IPS-NIHi11 (cell line): ENCODE data around the gene MYO7B.

Experiments used
- DNase-seq: peaks from one replicate; pipeline ENCODE4 v3.0.0; 2012; ENCODE audit warnings: mixed read lengths, low spot score

Gene MYO7B

DNA sequence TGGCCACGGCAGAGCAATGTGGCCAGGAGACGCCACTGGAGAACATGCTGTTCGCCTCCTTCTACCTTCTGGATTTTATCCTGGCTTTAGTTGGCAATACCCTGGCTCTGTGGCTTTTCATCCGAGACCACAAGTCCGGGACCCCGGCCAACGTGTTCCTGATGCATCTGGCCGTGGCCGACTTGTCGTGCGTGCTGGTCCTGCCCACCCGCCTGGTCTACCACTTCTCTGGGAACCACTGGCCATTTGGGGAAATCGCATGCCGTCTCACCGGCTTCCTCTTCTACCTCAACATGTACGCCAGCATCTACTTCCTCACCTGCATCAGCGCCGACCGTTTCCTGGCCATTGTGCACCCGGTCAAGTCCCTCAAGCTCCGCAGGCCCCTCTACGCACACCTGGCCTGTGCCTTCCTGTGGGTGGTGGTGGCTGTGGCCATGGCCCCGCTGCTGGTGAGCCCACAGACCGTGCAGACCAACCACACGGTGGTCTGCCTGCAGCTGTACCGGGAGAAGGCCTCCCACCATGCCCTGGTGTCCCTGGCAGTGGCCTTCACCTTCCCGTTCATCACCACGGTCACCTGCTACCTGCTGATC, 115.4 kb downstream of the MYO7B start:
- DNase-seq, result no peak

DNA sequence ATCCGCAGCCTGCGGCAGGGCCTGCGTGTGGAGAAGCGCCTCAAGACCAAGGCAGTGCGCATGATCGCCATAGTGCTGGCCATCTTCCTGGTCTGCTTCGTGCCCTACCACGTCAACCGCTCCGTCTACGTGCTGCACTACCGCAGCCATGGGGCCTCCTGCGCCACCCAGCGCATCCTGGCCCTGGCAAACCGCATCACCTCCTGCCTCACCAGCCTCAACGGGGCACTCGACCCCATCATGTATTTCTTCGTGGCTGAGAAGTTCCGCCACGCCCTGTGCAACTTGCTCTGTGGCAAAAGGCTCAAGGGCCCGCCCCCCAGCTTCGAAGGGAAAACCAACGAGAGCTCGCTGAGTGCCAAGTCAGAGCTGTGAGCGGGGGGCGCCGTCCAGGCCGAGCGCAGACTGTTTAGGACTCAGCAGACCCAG, 115.9 kb downstream of the MYO7B start:
- DNase-seq, result no peak

DNA sequence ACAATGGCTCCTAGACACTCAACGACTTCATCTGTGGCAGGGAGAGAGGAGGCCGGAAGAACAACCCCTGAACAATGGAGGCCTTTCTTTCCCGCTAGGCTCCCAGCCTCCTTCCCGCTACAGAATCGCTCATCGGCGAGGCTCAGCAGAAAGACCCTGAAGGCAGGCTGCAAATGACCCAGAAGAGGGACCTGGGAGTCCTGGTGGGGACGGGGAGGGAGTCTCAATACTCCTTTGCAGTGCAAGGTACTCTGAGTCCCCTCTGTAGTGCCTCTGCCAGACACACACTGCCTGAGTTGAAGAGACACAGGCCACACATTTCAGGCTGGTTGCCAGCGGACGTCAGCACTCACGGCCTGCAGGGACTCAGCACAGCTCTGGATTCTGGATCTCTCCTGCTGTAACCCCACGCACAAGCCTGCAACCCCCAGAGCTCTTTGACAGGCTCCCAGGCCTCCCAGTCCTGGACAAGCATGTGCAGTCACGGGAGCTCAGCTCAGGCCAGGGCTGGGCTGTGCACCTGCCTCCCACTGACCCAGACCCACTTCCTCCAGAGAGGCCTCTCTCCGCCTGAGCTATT, 116.6 kb downstream of the MYO7B start:
- DNase-seq, result no peak

DNA sequence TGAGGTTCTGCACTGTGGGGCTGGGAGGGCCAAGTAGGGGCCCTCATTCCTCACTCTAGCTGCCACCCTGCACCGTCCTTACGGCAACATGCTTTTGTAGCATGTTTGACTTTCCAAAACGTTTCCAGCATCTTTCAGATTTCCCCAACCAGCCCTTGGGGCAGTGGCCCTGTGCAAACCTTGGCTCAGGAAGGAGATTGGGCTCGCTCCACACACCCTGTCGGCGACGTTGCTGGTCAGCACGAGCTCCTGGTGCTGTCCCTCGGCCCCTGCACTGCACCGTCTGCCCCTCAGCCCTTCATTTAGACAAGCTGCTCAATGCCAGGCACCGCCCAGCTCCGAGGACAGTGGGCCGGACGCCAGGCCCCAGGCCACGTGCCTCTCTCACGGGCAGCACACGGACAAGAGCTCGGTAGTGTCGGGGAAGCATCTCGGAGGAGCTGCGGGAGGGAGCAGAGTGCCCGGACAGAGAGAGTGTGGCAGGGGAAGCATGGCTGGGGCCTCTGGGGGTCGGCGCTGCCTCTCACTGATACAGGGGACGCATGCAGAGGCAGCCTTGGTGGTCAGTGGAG, 117.4 kb downstream of the MYO7B start:
- DNase-seq, result no peak

DNA sequence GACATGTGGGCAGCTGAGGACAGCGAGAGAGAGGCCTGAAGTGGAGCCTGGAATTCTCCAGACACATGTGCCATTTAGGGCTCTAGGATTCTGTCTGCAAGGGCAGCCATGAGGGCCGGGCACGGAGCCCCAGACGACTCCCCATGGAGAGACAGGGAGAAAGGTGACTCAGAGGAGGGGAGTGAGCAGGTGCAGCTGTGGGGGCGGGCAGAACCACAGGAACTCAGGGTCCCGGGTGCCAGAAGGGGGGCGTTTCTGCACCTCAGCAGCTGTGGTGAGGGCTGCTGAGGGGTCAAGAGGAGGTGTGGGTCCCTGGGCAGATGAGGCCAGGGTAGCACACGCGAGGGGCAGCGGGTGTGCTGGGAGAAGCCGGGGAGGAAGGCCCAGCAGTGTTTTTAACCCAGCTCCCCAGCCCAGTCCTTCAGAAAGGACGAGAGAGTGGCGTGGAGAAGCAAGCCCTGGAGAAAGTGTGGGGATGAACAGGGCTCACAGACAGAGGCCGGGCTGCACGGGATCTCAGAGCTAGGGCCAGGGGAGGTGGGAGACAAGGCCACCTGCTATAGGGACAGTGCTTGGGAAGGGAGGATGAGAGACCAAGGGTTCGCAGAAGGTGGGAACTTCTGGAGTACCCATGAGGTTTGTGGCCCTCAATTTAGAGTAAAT, 118.1 kb downstream of the MYO7B start:
- DNase-seq, result no peak

DNA sequence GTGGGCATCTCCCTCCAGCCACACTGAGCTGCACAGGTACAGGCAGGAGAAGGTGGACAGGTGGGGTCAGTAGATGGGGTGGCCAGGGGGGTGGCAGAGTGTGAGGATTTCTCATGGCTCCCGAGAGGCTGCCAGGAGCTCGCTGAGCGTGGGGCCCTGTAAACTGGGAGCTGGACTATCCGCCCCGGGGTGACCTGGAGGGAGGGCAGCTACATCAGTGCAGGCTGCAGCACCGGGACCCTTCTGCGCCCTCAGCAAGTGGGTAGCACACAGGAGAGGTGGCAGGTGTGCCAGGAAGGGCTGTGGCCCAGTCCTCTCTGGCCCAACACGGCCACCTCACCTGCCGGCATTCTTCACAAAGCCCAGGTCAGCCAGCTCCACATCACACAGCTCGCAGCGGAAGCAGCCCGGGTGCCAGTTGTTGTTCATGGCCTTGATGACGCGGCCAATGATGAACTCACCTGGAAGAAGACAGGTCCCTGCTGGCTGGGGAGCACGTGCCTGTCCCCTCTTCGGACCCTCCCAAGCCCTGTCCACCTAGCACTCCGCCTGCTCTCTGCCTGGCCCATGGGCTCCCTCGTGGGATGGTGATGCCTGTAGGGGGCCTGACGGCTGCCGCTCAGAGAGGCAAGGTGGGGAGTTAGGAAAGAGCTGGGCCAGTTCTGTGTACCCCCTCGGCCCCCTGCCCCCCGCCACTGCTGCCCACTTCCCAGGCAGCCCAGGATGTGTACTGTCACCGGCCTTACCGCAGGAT, 118.8 kb downstream of the MYO7B start:
- DNase-seq, result no peak

DNA sequence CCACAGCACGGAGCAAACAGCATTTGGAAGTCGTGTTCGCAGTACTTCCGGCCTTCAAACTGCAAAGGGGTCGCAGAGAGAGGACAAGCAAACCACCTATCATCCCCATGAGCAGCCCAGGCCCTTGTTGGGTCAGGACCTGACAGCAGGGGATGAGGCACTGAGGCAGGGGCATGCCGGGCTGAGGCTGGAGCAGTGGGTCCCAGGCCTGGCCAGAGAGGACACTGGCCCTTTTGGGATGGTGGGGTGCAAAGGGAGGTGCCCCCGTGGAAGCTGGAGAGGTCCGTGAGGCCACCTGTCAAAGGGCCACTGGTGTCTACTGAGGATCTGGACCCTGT, 119.3 kb downstream of the MYO7B start:
- no peak for DNase-seq

DNA sequence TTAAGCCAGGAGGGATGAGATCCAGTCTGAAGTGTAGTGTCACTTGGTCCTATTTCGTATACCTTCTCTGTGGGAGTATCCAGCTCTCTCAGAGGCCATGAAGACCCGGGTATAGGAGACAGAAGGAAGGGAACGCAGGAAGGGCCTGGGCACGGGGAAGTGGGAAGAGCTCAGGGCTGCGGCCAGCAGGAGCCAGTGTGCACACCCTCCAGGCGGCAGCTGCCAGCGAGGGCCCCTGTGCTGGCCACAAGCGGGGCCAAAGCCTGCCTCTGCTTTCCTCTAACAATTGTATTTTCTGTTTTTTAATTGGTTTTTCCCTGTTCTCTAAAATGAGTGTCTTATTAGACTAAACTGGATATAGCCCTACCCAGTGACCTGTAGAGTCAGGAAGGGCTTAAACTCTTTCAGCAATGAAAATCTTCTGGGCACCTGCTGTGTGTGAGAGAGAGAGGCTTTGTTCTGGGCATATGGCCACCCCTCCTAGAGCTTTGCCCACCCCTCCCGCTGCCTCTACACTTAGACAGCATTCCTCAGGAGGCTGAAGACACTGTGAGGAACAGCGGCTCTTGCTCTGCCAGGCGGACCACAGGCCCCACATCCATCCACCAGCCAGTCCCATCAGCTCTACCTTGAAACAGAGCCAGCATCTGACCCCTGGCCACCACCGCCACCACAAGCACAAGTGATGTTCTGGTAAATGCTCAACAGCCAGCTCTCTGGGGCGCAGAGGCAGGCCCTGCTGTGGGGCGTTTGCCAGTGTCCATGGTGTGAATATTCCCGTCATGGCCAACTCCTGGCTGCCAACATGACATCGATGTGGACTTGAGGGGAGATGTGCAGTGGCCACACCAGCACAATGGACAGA, 120.0 kb downstream of the MYO7B start:
- no peak for DNase-seq

DNA sequence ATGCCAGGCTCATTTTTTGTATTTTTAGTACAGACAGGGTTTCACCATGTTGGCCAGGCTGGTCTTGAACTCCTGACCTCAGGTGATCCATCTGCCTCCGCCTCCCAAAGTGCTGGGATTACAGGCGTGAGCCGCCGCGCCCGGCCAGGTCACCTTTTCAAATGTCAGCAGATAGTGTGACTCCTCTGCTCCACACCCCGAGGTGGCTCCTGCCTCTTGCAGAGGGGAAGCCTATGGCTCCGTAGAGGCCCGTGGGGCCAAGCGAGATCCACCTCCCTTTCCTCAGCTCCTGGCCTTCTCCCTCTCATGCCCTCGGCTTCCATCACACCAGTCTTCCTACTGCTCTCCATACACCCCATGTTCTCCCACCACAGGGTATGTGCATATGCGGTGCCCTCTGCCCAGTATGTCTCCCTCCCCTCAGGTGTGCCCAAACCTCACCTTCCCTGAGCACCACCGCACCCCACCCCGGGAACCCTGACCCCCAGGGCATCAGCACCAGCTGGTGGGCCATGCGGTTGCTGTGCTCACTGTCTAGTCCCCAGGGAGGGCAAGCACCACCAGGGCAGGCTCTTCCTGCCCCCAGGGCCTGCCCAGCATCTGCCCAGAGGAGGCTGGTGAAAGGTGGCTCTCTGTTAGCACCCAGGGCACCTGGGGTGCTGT, 121.2 kb downstream of the MYO7B start:
- no peak for DNase-seq

DNA sequence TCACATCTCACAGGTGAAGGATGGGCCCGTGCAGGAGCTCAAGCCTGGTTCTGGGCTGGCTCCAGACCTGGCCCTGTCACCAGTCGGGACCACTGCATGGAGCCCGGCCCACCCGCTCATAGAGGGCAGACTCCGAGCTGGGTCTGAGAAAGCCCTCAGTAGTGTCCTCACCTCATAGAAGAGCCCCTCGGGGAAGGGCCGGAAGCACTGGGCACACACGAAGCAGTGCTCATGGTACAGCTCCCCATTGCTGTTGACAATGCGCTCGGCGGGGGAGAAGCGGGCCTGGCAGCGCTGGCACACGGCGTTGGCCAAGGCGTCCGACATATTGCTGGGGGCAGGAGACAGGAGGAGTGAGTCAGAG, 121.7 kb downstream of the MYO7B start:
- no peak for DNase-seq

DNA sequence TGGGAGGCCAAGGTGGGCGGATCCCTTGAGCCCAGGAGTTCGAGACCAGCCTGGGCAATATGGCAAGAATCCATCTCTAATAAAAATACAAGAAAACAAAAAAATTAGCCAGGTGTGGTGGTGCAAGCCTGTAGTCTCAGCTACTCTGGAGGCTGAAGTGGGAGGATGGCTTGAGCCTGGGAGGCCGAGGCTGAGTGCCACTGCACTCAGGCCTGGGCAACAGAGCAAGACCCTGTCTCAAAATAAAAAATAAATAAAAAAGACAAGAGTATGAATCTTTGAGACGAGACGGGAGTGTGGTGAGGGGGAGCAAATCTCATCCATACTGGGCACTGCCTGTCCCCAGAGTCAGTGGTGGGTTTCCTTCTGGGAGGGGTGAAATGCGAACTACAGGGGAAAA, 122.7 kb downstream of the MYO7B start:
- DNase-seq, result no peak

DNA sequence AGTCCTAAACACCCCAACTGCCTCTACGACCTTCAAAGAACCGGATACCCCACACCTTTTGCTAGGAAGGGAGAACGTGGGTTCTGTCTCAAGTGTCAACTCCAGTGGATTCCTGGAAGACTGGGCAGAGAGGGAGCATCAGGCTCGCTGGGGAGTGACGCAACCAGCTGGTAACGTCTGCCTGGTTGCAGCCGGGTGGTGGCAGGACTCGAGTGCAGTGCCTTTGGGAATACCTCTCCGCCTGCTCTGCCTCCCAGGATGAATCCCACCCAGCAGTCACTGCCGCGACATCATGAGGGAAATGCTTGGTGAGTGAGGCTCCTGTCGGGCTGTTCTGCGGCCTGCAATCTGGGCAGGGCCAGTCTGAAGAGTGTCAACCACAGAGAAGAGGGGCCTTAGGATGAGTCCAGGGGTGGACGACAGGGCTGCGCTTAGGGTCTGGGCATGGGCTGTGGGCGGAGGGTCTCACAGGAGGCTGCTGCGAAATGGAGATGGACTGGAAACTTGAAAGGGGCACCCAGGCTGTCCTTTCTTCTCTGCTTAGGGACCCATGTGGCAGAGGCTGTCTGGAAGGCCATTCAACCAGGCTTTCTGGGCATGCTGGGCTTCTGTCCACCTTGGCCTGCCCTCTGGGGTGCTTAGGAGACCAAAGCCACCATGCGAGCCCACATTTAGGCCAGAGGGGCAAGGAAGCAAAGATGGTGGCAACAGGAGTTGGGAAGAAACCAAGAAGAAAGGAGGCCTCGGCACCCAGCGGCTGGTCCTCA, 123.3 kb downstream of the MYO7B start:
- no peak for DNase-seq

DNA sequence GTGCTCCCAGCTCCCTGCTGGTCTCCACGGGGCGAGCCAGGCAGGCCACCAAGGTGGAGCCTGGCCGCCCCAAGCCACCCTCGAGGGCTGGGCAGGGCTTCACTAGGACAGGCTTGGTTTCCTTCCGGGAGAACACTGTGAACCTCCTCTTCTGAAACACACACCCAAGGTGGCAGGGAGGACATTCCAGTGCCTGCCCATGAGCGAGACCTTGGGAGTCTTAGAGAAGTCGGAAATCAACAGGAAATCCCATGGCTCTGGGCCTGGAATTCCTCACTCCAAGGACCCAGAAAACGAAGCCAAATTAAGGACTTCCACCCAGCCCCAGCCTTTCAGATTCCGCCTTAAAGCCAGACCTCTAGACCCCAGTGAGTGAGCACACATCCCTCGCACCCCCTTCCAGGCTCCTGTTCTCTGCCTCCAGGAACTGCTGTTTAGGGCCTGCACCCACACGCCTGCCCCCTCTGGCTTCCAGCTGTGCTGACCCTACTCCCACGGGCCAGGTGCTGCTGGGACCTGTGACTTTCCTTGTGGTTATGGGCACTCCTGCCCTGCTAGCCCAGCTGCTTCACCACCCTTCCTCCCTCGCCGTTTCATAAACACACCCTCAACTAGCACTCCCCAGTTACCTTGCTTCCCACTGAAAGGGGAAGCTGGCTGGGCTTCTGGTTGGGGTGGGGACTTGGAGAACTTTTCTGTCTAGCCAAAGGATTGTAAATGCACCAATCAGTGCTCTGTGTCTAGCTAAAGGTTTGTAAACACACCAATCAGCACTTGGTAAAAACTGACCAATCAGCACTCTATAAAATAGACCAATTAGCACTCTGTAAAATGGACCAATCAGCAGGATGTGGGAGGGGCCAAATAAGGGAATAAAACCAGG, 124.2 kb downstream of the MYO7B start:
- no peak for DNase-seq

DNA sequence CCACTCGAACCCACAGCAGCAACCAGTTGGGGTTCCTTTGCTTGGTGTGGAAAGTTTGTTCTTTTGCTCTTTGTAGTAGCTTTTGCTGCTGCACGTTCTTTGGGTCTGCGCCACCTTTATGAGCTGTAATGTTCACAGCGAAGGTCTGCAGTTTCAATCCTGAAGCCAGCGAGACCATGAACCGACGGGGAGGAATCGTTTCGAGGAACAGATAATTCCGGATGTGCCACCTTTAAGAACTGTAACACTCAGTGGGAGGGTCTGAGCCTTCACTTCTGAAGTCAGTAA, 124.8 kb downstream of the MYO7B start:
- DNase-seq, result no peak

DNA sequence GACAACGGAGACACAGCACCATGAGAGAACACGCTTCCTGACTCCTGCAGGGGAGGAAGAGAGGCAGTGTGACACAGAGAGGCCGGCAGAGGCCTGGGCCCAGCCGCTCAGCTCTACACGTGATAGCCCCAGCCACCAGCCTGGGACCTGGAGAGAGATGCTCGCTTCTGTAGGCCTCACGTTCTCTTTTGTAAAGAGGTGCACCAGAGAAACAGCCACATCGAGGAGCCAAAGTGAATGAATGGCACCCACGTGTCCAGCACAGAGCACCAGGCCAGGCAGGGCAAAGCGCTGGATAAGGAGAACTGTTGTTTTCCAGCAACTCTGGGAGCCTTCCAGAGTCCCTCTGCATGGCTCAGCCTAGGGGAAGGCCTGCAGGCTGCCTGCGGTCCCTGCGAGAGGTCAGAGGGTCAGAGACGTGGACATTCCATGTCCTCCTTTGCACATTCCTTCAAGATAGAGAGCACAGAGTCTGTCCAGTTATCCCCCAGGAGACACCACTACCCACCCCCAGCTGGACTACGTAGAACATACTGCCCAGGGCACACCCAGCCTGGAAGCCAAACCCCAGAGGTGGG, 125.7 kb downstream of the MYO7B start:
- DNase-seq, result no peak

DNA sequence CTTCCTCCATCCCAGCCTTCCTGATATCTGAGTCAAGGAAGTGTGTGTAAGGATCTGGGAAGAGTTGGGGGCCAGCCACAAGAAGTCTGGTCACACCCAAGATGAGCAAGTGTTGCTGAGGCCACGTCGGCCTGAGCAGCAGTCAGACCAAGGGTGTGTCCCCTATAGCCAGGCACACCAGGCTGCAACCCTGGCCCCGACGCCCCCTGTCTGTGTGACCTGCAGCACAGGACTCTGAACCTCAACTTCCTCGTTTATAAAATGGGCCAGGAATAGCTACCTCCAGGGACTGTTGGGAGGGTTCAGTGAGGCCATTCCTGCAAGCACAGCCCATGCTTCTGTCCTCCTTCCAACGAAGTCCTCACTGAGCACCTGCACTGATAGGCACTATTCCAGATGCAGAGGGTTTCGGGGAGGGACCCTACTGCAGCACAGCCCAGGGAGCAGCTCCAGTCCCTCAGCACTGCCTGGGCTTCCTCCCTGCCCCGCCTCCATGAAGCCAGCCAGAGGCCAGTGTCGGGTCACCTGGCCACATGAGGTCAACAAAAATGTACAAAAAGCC, 126.5 kb downstream of the MYO7B start:
- no peak for DNase-seq

DNA sequence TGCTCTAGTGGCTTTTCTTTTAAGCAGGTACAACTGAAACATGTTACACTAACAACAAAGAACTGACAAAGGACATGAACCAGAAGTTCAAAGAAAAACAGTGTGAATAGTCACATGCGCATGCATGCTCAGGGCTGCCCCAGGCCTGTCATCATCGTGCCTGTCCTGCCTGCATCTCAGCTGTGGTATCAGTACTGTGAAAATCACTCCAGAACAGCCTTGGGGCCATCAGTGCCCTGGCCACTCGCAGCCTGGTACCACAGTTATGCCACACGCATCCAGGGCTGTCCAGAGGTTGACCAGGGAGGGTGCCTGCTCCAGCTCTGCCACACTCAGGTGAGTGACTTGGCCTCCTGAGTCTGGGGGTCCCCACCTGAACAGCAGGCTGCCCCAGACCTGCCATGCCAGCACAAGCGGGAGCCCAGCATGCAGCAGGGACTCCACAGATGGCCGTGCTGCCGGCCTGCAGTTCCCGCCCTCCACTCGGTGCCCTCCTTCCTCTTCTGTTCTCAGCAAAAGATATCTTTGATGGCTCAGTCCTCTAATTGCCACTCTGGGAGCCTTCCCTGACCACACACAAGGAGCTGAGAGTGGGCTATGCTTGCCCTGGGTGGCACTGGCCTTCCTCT, 127.6 kb downstream of the MYO7B start:
- no peak for DNase-seq

DNA sequence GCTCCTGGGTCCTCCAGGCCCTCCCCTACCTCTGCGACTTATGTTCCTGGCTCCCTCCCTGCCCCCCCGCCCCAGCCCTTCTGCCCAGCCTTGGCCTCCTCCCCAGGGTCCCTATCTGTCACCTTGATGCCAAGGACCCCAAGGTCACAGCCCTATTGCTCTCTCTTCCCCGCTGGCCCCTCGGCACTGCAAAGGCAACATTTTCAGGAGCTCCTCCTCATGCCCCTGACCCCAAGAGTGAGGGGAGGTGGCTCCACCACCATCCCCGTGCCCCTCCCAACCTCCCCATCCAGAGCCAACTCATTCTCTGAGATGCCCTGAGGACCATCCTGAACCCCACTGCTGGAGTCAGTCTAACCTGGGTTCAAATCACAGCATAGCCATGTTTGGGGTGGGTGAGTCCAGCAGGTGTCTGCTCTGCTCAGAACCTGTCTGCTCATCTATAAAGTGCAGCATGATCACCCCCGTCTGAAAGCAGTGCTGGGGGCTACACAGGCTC, 128.1 kb downstream of the MYO7B start:
- DNase-seq, result no peak
